GM23248 (cell line): ENCODE data around the gene C1orf122. TPM values are rescaled to one million over a fixed set of nuclear protein-coding genes. Genes with fewer than 3 reads are reported as not detected.
A peak's percentile ranks its signal among the peaks of the same experiment; 100 is the strongest.

Experiments used
- DNase-seq: peaks from one replicate; pipeline ENCODE4 v3.0.0-alpha.2; 2015
- H2AFZ ChIP-seq: fragments of 200-600 bp; sonication (generic); 2 replicates; pipeline ENCODE4 v1.6.1; 2016; ENCODE audit warnings: antibody characterized with exemption
- H3F3A ChIP-seq: fragments of 200-600 bp; sonication (generic); 2 replicates; pipeline ENCODE4 v1.6.1; 2016; ENCODE audit warnings: mild to moderate bottlenecking, antibody characterized with exemption, mixed run types; ENCODE audit not compliant: insufficient read depth
- H3K27ac ChIP-seq: fragments of 200-600 bp; sonication (generic); 2 replicates; pipeline ENCODE4 v1.5.1; 2016; ENCODE audit warnings: mild to moderate bottlenecking
- H3K27me3 ChIP-seq: fragments of 200-600 bp; sonication (generic); replicated peaks from 2 replicates; pipeline ENCODE4 v1.6.1; 2016; ENCODE audit warnings: mild to moderate bottlenecking; ENCODE audit not compliant: insufficient read depth
- H3K36me3 ChIP-seq: fragments of 200-600 bp; sonication (generic); 2 replicates; pipeline ENCODE4 v1.6.1; 2016; ENCODE audit warnings: low read depth, mild to moderate bottlenecking
- H3K4me1 ChIP-seq: fragments of 200-600 bp; sonication (generic); 2 replicates; pipeline ENCODE4 v1.6.1; 2016; ENCODE audit warnings: mild to moderate bottlenecking; ENCODE audit not compliant: insufficient read depth
- H3K4me2 ChIP-seq: fragments of 200-600 bp; sonication (generic); one replicate; pipeline ENCODE4 v1.6.1; 2016; ENCODE audit warnings: mild to moderate bottlenecking; ENCODE audit not compliant: unreplicated experiment
- H3K4me3 ChIP-seq: fragments of 200-600 bp; sonication (generic); 2 replicates; pipeline ENCODE4 v1.5.1; 2016; ENCODE audit warnings: mild to moderate bottlenecking
- H3K79me2 ChIP-seq: fragments of 200-600 bp; sonication (generic); 2 replicates; pipeline ENCODE4 v1.6.1; 2016; ENCODE audit warnings: mild to moderate bottlenecking; ENCODE audit not compliant: insufficient read depth
- H3K9ac ChIP-seq: fragments of 200-600 bp; sonication (generic); 2 replicates; pipeline ENCODE4 v1.6.1; 2016; ENCODE audit warnings: mild to moderate bottlenecking
- H3K9me2 ChIP-seq: fragments of 200-600 bp; sonication (generic); 2 replicates; pipeline ENCODE4 v1.6.1; 2016; ENCODE audit warnings: mixed run types, mild to moderate bottlenecking, moderate library complexity; ENCODE audit not compliant: insufficient read depth
- H3K9me3 ChIP-seq: fragments of 200-600 bp; sonication (generic); one replicate; pipeline ENCODE4 v1.6.1; 2017; ENCODE audit warnings: low read depth
- H4K20me1 ChIP-seq: fragments of 200-600 bp; sonication (generic); 2 replicates; pipeline ENCODE4 v1.6.0; 2016; ENCODE audit not compliant: insufficient read depth
- EZH2 ChIP-seq: fragments of 200-600 bp; sonication (generic); IDR thresholded peaks from 2 replicates; pipeline ENCODE4 v1.6.1; 2018; ENCODE audit warnings: antibody characterized with exemption, mild to moderate bottlenecking; ENCODE audit not compliant: insufficient read depth, poor library complexity, severe bottlenecking
- EZH2phosphoT487 ChIP-seq: fragments of 200-600 bp; sonication (generic); IDR thresholded peaks from 2 replicates; pipeline ENCODE4 v1.6.1; 2018; ENCODE audit warnings: antibody characterized with exemption, moderate library complexity, mild to moderate bottlenecking, low read depth; ENCODE audit not compliant: insufficient read depth
- WGBS, 2 experiments: methylation state at CpG; one replicate each; pipeline ENCODE4 v1.1.6; 2015 to 2017; ENCODE audit warnings: low lambda C conversion rate in 2 of 2, low coverage in 1 of 2; ENCODE audit errors: missing lambda C conversion rate in 2 of 2; 5-methylcytosine and 5-hydroxymethylcytosine counted together
- in situ Hi-C: fragments of 300-500 bp; cut with MboI; formaldehyde crosslinking; loops from 2 replicates; pipeline ENCODE4 v1.15.0; 2020
- polyA plus RNA-seq: library from polyadenylated mRNA; unstranded; fragments of >200 nt; fragmentation: Nextera tagmentation; extraction: Ambion mirVana; gene quantifications from 2 replicates; pipeline ENCODE4 v1.2.1, GENCODE V29; 2016
- total RNA-seq: library from RNA; depleted of rRNA; stranded (reverse); fragments of >200 nt; shearing (Covaris generic); gene quantifications from 2 replicates; pipeline ENCODE4 v1.2.3, GENCODE V29; 2014

Gene C1orf122
- total and polyA plus RNA-seq, 2 experiments from 2014 or later, result 103 to 110 TPM

DNA sequence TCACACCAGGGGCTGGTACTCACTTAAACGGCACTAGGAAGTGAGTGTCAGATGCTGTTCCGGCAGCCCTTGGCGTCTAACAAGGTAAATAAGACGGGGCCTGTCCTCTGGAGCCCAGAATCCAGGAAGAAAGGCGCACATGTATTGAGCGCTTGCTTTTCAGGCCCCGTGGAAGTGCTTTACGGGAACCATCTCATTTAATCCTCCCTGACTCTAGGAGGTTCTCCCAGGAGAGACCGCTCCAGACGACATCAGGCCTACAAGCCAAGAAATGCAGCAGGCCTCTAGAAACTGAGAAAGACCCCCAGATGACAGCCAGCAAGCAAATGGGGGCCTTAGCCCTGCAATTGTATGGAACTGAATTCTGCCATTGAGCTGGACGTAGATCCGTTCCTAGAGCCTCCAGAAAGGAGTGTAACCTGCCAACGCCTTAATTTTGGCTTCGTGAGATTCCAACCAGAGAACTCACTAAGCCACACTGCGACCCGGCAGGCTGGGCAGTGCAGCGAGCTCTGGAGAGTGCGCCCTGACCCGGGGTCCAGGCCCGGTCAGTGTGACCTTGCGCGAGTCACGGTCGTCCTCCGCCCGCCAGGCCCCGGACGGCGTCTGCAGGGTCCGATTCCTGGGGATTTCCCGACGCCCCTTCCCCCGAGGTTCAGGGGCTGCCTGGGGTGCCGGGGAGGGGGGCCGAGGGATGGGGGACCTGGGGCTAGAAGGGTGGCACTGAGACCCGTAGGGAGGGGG is 14.5 kb upstream of the C1orf122 start:
- Histone ChIP-seq H3K9me2 (no peaks in the 10 kb centered on the region), H3K4me2 (peak overlapping the region; percentile 88), H3K79me2 (no peaks in the 10 kb centered on the region), H3K4me3 (no peak overlapping the region), H3K27me3 (peaks cover 35% of the 10 kb centered on the region), H3F3A (no peaks in the 10 kb centered on the region), H3K9me3 (no peaks in the 10 kb centered on the region), H3K9ac (no peak overlapping the region), H2AFZ (no peak overlapping the region), H4K20me1 (no peaks in the 10 kb centered on the region), H3K27ac (no peak overlapping the region), H3K36me3 (no peaks in the 10 kb centered on the region), H3K4me1 (no peaks in the 10 kb centered on the region)
- WGBS, 2 experiments, result 39 to 46% methylated on average over 24 to 31 of the region's 36 CpGs
- TF ChIP-seq EZH2phosphoT487, result no peak
- no peak for TF ChIP-seq EZH2
- in situ Hi-C loops, result no loop called here
- no peak for DNase-seq

DNA sequence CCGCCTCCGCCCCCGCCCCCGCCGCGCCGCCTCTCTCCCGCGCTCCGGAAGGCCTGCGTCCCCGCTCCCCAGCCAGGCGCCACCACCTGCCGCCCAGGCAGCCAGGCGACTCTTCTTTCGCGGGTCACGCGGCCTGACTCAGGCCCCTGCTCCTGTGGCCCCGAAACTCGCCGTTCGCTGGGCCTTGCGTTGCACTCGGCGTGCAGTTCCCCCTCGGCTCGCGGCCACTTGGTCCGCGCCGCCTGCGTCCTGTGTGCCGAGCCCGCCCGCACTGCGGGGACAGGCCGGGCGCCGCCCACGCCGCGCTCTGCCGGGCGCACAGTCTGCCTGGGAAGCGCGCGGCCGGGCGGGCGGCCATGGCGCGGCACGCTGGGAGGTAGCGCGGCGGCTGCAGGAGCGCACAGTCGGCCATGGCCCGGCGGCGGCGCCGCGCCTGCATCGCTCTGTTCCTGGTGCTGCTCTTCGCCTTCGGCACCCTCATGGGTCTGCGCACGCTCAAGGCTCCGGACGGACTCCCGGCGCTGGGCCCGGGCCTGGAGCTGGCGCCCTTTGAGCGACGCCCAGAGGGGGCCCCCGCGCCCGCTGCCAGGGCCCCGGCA is 13.7 kb upstream of the C1orf122 start, which contains the start of gene MANEAL:
MANEAL (plus strand) TSS at position 75 of the 599 bp plus-strand sequence; CDS start at position 411, 336 bp downstream.
- in situ Hi-C loops, result no loop called here
- WGBS, 2 experiments, result 1 to 3% methylated on average over 31 to 47 of the region's 82 CpGs
- H2AFZ ChIP-seq, result 0 out of 2 replicates have a peak within 1 kb of the TSS, but pooled peaks have one; percentile 52
- no peaks in the 10 kb centered on the region for H3K36me3 ChIP-seq
- no peaks in the 10 kb centered on the region for H3K4me1 ChIP-seq
- no peak for TF ChIP-seq EZH2
- TF ChIP-seq EZH2phosphoT487, result no peak
- H3F3A ChIP-seq, result no peaks in the 10 kb centered on the region
- H3K27me3 ChIP-seq, result peaks cover 35% of the 10 kb centered on the region
- no peak within 1 kb of the TSS for H3K9ac ChIP-seq
- DNase-seq, result peak; percentile 76
- H4K20me1 ChIP-seq, result no peaks in the 10 kb centered on the region
- no peak within 1 kb of the TSS for H3K27ac ChIP-seq
- no peaks in the 10 kb centered on the region for H3K9me3 ChIP-seq
- no peaks in the 10 kb centered on the region for H3K9me2 ChIP-seq
- no peaks in the 10 kb centered on the region for H3K79me2 ChIP-seq
- peak within 1 kb of the TSS; percentile 74 for H3K4me3 ChIP-seq
- H3K4me2 ChIP-seq, result peak within 1 kb of the TSS; percentile 88

DNA sequence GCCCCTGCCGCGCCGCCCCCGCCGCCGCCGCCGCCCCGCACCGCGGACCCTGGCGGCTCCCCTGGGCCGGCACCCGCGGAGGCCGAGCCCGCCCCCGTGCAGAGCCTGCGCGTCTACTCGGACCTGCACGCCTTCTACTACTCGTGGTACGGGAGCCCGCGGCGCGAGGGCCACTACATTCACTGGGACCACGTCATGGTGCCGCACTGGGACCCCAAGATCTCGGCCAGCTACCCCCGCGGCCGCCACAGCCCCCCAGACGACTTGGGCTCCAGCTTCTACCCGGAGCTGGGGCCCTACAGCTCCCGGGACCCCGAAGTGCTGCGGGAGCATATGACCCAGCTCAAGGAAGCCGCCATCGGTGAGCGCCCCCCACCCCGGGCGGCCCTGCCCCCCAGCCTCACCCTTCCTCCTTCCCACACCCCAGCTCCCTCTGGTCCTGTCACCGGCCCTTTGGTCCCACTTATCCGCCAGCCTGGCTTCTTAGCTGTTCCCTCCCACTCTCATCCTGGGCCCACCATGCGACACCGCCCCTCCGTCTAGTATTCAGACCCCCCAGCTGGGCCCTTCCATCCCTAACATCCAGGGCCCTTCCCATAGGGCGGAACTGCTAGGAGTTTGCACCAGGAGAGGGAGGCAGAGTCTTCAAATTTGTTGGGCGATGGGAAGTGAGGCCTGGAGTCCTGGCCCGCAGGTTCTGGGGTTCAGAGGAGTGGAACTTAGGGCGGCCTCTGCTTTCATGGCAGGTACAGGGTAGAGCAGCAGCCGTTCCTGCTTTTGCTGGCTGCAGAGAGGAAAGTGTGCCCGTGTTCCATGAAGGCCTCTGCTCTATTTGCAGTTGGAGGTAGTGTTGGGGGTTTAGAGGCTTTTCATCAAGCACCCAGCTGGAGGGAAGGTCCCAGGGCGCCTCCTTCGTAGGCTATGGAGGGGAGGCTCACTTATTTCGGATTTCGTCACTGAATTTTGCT is 12.9 kb upstream of the C1orf122 start:
- Histone ChIP-seq H3K27me3 (peaks cover 29% of the 10 kb centered on the region), H3K9me2 (no peaks in the 10 kb centered on the region), H3F3A (no peaks in the 10 kb centered on the region), H3K4me2 (no peak overlapping the region), H3K4me1 (no peaks in the 10 kb centered on the region), H3K4me3 (no peak overlapping the region), H2AFZ (no peak overlapping the region), H3K36me3 (no peaks in the 10 kb centered on the region), H3K9me3 (no peaks in the 10 kb centered on the region), H4K20me1 (no peaks in the 10 kb centered on the region), H3K9ac (no peak overlapping the region), H3K79me2 (no peaks in the 10 kb centered on the region), H3K27ac (no peak overlapping the region)
- TF ChIP-seq EZH2 (no peak), EZH2phosphoT487 (no peak)
- in situ Hi-C loops, result no loop called here
- WGBS, 2 experiments, result 20 to 25% methylated on average over 28 to 33 of the region's 59 CpGs
- no peak for DNase-seq
